ENCODE data around the gene WNT3. TPM values are rescaled to one million over a fixed set of nuclear protein-coding genes. Genes with fewer than 3 reads are reported as not detected.

WNT3 gene
- total RNA-seq, 2 experiments from 2014 or later = 4.9 to 5.1 TPM

DNA sequence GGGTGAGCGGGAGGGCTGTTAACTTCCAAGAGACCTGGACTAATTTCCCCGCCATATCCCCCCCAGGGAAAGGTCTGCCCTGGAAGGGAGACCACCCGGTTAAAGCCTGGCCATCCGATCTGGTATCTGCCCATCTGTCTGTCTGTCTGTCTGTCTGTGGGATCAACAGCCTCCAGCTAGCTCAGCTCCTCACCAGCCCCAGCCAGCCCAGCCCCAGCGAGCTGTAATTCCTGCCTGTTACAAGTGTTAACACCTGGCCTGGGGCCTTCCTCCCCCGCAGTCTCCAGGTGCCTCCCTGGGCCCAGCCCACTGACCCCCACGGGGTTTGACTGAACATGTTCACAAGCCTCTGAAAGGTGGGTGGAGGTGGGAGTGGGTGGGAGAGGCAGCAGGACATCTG is 4.0 kb downstream of the WNT3 start:
- Histone ChIP-seq H4K20me1 (ENCODE audit: insufficient read depth, low read length) (no peaks in the 10 kb centered on the region), H3K4me2 (ENCODE audit: low read length) (peak overlapping the region; percentile 8; the same call in 1 of the 2 replicates), H3K9me3 (ENCODE audit: low read length) (no peaks in the 10 kb centered on the region), H3K27ac (ENCODE audit: low read depth, low read length, poor library complexity, severe bottlenecking) (no peak overlapping the region), H2AFZ (ENCODE audit: low read length) (no peak overlapping the region), H3K4me1 (ENCODE audit: insufficient read depth, low read length, poor library complexity, severe bottlenecking) (peaks cover 17% of the 10 kb centered on the region), H3K4me3 (ENCODE audit: low read depth, low read length, poor library complexity, severe bottlenecking) (no peak overlapping the region), H3K36me3 (ENCODE audit: insufficient read depth, low read length) (no peaks in the 10 kb centered on the region), H3K79me2 (ENCODE audit: insufficient read depth, low read depth, low read length) (no peaks in the 10 kb centered on the region), H3K9me2 (ENCODE audit: insufficient read depth, low read length) (no peaks in the 10 kb centered on the region)
- TF ChIP-seq, protein P1, sequence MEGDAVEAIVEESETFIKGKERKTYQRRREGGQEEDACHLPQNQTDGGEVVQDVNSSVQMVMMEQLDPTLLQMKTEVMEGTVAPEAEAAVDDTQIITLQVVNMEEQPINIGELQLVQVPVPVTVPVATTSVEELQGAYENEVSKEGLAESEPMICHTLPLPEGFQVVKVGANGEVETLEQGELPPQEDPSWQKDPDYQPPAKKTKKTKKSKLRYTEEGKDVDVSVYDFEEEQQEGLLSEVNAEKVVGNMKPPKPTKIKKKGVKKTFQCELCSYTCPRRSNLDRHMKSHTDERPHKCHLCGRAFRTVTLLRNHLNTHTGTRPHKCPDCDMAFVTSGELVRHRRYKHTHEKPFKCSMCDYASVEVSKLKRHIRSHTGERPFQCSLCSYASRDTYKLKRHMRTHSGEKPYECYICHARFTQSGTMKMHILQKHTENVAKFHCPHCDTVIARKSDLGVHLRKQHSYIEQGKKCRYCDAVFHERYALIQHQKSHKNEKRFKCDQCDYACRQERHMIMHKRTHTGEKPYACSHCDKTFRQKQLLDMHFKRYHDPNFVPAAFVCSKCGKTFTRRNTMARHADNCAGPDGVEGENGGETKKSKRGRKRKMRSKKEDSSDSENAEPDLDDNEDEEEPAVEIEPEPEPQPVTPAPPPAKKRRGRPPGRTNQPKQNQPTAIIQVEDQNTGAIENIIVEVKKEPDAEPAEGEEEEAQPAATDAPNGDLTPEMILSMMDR (conservative IDR thresholded peaks at IDR 0.05; ENCODE audit: low read length) = no peak
- no peak for TF ChIP-seq EZH2phosphoT487 (IDR thresholded peaks at IDR 0.05; ENCODE audit: borderline replicate concordance, low read depth, low read length)
- no TSS peak for BruUV-seq (replicated peaks)
- ChIA-PET CTCF (ENCODE audit: unreplicated experiment) (no interaction called here), POLR2A (no interaction called here)
- intact Hi-C loops (cut with micrococcal nuclease; ENCODE audit: unreplicated experiment) = no loop called here
- peak; percentile 33 for DNase-seq (ENCODE audit: low spot score)

DNA sequence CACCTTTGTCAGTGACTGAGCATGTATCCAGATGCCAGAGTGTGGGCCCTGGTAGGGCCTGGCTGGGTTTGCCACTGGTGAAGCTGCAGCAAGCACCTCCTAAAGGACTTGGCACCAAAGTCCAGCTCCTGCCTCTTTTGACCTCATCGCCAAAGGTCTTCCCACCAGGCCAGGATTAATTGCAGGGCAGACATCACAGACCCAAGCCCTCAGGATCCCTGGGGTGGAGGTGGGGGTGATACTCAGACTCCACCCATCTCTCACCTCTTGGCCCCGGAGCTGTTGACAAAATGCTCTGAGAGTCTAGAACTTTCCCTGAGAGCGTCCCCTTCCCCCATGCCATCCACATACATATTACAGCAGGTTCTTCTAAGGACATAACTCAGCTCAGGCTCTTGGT is 4.6 kb downstream of the WNT3 start:
- POLR2A ChIA-PET = no interaction called here

DNA sequence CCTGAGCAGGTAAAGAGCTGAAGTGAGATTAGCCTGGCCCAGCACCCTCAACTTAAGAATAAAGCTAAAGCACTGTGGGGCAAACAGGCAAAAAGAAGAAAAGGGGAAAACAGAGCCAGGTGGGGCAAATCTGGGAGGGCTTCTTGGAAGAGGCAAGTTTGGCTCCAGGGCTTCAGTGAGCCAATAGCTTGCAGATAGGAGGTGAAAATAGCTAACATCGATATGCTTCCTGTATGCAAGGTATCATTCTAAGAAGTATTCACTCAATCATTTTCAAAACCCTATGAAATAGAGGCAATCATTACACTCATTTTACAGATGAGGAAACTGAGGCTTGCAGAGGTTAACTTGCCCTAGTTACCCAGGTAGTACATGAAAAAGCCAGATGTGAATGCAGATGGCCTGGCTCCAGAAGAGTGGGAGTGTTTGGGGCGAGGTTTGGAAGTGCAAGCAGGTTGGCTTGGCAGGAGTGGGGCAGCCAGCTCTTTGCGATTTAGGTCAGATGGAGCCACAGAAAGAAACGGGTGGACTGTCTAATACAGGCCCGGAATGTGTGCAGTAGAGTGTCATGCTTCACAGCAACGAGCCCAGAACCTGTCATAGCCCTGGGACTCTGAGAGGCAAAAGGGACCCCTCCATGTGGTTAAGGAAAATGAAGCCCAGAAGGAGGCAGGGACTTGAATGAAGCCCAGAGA is 5.7 kb downstream of the WNT3 start:
- Histone ChIP-seq H3K4me2 (ENCODE audit: low read length) (no peak overlapping the region), H3K27ac (ENCODE audit: low read depth, low read length, poor library complexity, severe bottlenecking) (no peak overlapping the region), H3K9me3 (ENCODE audit: low read length) (no peaks in the 10 kb centered on the region), H3K79me2 (ENCODE audit: insufficient read depth, low read depth, low read length) (no peaks in the 10 kb centered on the region), H3K4me1 (ENCODE audit: insufficient read depth, low read length, poor library complexity, severe bottlenecking) (peaks cover 12% of the 10 kb centered on the region), H2AFZ (ENCODE audit: low read length) (no peak overlapping the region), H3K9me2 (ENCODE audit: insufficient read depth, low read length) (no peaks in the 10 kb centered on the region), H3K36me3 (ENCODE audit: insufficient read depth, low read length) (no peaks in the 10 kb centered on the region), H3K4me3 (ENCODE audit: low read depth, low read length, poor library complexity, severe bottlenecking) (no peak overlapping the region), H4K20me1 (ENCODE audit: insufficient read depth, low read length) (no peaks in the 10 kb centered on the region)
- CTCF ChIA-PET (ENCODE audit: unreplicated experiment) = no interaction called here
- TF ChIP-seq EZH2phosphoT487 (IDR thresholded peaks at IDR 0.05; ENCODE audit: borderline replicate concordance, low read depth, low read length) = no peak
- TF ChIP-seq, protein P1 (conservative IDR thresholded peaks at IDR 0.05; ENCODE audit: low read length) = no peak
- DNase-seq (ENCODE audit: low spot score) = no peak
- intact Hi-C loops (cut with micrococcal nuclease; ENCODE audit: unreplicated experiment) = no loop called here
- BruUV-seq (replicated peaks) = no TSS peak
- POLR2A ChIA-PET = no interaction called here

More for the DNA sequence above, 4.6 kb downstream of the WNT3 start:
- H3K4me1 ChIP-seq (ENCODE audit: insufficient read depth, low read length, poor library complexity, severe bottlenecking) = peaks cover 16% of the 10 kb centered on the region
- H3K9me2 ChIP-seq (ENCODE audit: insufficient read depth, low read length) = no peaks in the 10 kb centered on the region
- TF ChIP-seq, protein P1 (conservative IDR thresholded peaks at IDR 0.05; ENCODE audit: low read length) = no peak
- no peak for TF ChIP-seq EZH2phosphoT487 (IDR thresholded peaks at IDR 0.05; ENCODE audit: borderline replicate concordance, low read depth, low read length)
- no peak overlapping the region for H3K4me3 ChIP-seq (ENCODE audit: low read depth, low read length, poor library complexity, severe bottlenecking)
- BruUV-seq (replicated peaks) = no TSS peak
- no peaks in the 10 kb centered on the region for H3K79me2 ChIP-seq (ENCODE audit: insufficient read depth, low read depth, low read length)
- CTCF ChIA-PET (ENCODE audit: unreplicated experiment) = no interaction called here
- no peak for DNase-seq (ENCODE audit: low spot score)
- intact Hi-C loops (cut with micrococcal nuclease; ENCODE audit: unreplicated experiment) = no loop called here
- no peak overlapping the region for H3K4me2 ChIP-seq (ENCODE audit: low read length)
- no peaks in the 10 kb centered on the region for H3K36me3 ChIP-seq (ENCODE audit: insufficient read depth, low read length)
- no peak overlapping the region for H3K27ac ChIP-seq (ENCODE audit: low read depth, low read length, poor library complexity, severe bottlenecking)
- H2AFZ ChIP-seq (ENCODE audit: low read length) = no peak overlapping the region
- no peaks in the 10 kb centered on the region for H3K9me3 ChIP-seq (ENCODE audit: low read length)
- H4K20me1 ChIP-seq (ENCODE audit: insufficient read depth, low read length) = no peaks in the 10 kb centered on the region
